ENCODE data around the gene TMEM234.

The TMEM234 gene

GRCh38 chr1:32187850-32188249 is 34.3 kb downstream of the TMEM234 start:
- CTCF ChIA-PET: no interaction called here
- no peak for DNase-seq
- peaks cover 68% of the 10 kb centered on the region for H3K36me3 Mint-ChIP-seq
- H3K4me3 Mint-ChIP-seq: no peak overlapping the region
- H3K4me1 Mint-ChIP-seq: peaks cover 39% of the 10 kb centered on the region
- H3K27me3 Mint-ChIP-seq: no peaks in the 10 kb centered on the region
- H3K27ac Mint-ChIP-seq: no peak overlapping the region
- no peaks in the 10 kb centered on the region for H3K9me3 Mint-ChIP-seq

DNA sequence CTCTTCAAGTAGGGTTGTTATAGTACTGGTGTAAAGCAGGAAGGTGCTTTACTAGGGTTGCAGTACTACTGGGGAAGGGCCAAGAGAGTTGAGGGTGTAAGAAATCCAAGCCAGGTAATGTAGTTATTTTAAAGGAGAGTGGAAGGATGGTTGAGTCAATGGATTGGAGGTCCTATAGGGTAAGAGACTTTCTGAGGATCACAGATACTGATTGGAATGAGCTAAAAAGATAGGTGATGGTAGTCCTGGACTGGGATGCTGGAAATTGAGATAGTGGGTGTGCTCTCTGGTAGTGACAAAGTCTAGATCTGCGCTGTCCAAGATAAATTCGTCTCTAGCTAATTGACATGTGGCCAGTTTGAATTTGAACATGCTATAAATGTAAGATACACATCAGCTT is 35.7 kb downstream of the TMEM234 start:
- peaks cover 48% of the 10 kb centered on the region for H3K4me1 Mint-ChIP-seq
- CTCF ChIA-PET: no interaction called here
- H3K27ac Mint-ChIP-seq: peak overlapping the region; percentile 82
- H3K27me3 Mint-ChIP-seq: no peaks in the 10 kb centered on the region
- no peak overlapping the region for H3K4me3 Mint-ChIP-seq
- DNase-seq: no peak
- H3K36me3 Mint-ChIP-seq: peaks cover 64% of the 10 kb centered on the region
- no peaks in the 10 kb centered on the region for H3K9me3 Mint-ChIP-seq

- peaks cover 64% of the 10 kb centered on the region for H3K36me3 Mint-ChIP-seq
- H3K4me1 Mint-ChIP-seq: peaks cover 50% of the 10 kb centered on the region
- no peaks in the 10 kb centered on the region for H3K9me3 Mint-ChIP-seq
- CTCF ChIA-PET: no interaction called here
- H3K4me3 Mint-ChIP-seq: no peak overlapping the region
- no peaks in the 10 kb centered on the region for H3K27me3 Mint-ChIP-seq
- peak overlapping the region; percentile 82 for H3K27ac Mint-ChIP-seq
- no peak for DNase-seq
Observed at GRCh38 chr1:32186077-32186476, 36.1 kb downstream of the TMEM234 start.

GRCh38 chr1:32184650-32185049 is 37.5 kb downstream of the TMEM234 start:
- peaks cover under 1% of the 10 kb centered on the region for H3K27me3 Mint-ChIP-seq
- CTCF ChIA-PET: interaction anchor here (0.7 to 1.2 kb wide), 2 partner anchors 12 to 31 kb away, joined by 3 to 5 read pairs; no protein-coding TSS in a partner anchor
- peak overlapping the region; percentile 25 for H3K27ac Mint-ChIP-seq
- no peak overlapping the region for H3K4me3 Mint-ChIP-seq
- DNase-seq: no peak
- peaks cover 61% of the 10 kb centered on the region for H3K4me1 Mint-ChIP-seq
- peaks cover 65% of the 10 kb centered on the region for H3K36me3 Mint-ChIP-seq
- H3K9me3 Mint-ChIP-seq: no peaks in the 10 kb centered on the region

DNA sequence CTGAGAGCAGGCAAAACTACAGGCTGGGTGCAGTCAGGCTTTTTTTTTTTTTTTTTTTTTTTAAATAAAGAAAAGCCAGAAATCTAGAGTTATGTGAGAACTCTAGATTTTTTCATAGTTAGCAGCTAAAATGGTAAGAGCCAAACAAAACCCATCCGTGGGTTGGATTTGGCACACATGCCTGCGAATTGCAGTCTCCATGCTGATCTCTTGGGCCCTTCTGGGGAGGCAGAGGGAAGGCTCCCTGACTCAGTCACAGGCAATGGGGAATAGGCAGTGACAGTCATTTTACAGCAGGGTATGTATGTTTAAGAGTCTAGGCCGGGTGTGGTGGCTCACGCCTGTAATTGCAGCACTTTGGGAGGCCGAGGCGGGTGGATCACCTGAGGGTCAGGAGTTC is 40.1 kb downstream of the TMEM234 start:
- CTCF ChIA-PET: interaction anchor here (1.5 kb wide), 1 partner anchor 191 kb away, joined by 3 read pairs; no protein-coding TSS in a partner anchor
- Mint-ChIP-seq H3K4me1 (peaks cover 64% of the 10 kb centered on the region), H3K27ac (no peak overlapping the region), H3K4me3 (peak overlapping the region; percentile 52), H3K9me3 (no peaks in the 10 kb centered on the region), H3K27me3 (peaks cover 4% of the 10 kb centered on the region), H3K36me3 (peaks cover 49% of the 10 kb centered on the region)
- DNase-seq: no peak

- Mint-ChIP-seq H3K9me3 (no peaks in the 10 kb centered on the region), H3K4me1 (peaks cover 62% of the 10 kb centered on the region), H3K36me3 (peaks cover 48% of the 10 kb centered on the region), H3K27ac (peak overlapping the region; percentile 88), H3K4me3 (peak overlapping the region; percentile 91), H3K27me3 (peaks cover 4% of the 10 kb centered on the region)
- CTCF ChIA-PET: interaction anchor here (1.5 kb wide), 1 partner anchor 191 kb away, joined by 3 read pairs; no protein-coding TSS in a partner anchor
- no peak for DNase-seq
Observed at GRCh38 chr1:32181563-32181962, 40.6 kb downstream of the TMEM234 start.

DNA sequence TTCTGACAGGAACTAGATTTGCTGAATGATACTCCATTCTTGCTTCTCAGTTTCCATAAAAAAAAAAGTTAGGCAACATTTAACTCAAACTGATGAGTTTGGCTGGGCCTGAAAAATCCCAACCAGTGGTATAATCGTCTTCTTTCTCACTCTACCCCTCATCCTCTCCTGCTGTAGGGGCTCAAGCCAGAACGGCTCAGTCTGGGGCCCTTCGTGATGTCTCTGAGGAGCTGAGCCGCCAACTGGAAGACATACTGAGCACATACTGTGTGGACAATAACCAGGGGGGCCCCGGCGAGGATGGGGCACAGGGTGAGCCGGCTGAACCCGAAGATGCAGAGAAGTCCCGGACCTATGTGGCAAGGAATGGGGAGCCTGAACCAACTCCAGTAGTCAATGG is 41.1 kb downstream of the TMEM234 start:
- Mint-ChIP-seq H3K4me3 (peak overlapping the region; percentile 91), H3K4me1 (peaks cover 57% of the 10 kb centered on the region), H3K9me3 (no peaks in the 10 kb centered on the region), H3K27ac (peak overlapping the region; percentile 88), H3K27me3 (peaks cover 4% of the 10 kb centered on the region), H3K36me3 (peaks cover 43% of the 10 kb centered on the region)
- CTCF ChIA-PET: interaction anchor here (1.1 to 1.5 kb wide), 3 partner anchors 18 to 192 kb away, joined by 3 to 7 read pairs (median 4); no protein-coding TSS in a partner anchor
- DNase-seq: no peak

DNA sequence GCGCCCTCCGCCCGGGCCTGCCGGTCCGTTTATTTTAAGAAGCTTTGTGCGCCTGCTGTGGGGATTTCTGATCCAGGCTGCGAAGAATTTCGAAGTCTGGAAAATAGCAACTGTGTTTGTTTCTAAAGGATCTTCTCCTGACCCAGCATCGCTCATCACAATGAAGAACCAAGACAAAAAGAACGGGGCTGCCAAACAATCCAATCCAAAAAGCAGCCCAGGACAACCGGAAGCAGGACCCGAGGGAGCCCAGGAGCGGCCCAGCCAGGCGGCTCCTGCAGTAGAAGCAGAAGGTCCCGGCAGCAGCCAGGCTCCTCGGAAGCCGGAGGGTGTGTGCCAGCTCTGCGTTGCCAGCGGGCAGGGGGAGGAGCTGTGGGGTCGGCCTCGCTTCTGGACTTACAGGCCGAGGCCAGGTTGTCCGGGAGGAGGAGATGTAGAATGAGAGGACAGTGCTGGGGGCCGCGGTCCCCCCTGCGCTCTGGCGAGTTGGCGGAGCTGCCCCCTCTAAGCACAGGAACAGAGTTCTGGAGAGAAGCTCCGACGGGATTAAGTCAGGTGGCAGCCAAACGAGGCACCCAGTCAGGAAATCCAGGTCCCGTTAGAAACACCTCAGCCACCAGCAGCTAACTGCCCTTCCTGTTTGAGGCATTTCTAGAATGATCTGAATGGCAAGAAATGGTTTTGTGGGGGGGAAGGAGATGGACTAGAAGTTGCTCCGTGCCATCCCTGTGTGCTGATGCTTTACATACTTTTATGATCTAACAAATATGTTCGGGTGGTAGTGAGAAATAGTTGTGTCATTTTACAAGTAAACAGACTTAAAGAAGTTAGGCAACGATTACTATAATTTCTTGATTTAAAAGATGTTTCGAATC is 41.7 kb downstream of the TMEM234 start:
- peak overlapping the region; percentile 88 for H3K27ac Mint-ChIP-seq
- peaks cover 53% of the 10 kb centered on the region for H3K4me1 Mint-ChIP-seq
- H3K9me3 Mint-ChIP-seq: no peaks in the 10 kb centered on the region
- peaks cover 4% of the 10 kb centered on the region for H3K27me3 Mint-ChIP-seq
- CTCF ChIA-PET: interaction anchor here (0.6 to 1.5 kb wide), 5 partner anchors 16 to 192 kb away, joined by 3 to 7 read pairs (median 3); no protein-coding TSS in a partner anchor
- H3K36me3 Mint-ChIP-seq: peaks cover 42% of the 10 kb centered on the region
- H3K4me3 Mint-ChIP-seq: peak overlapping the region; percentile 91
- peak; percentile 55 for DNase-seq

- Mint-ChIP-seq H3K9me3 (no peaks in the 10 kb centered on the region), H3K27me3 (peaks cover 4% of the 10 kb centered on the region), H3K4me3 (peak within 1 kb of the TSS; percentile 91), H3K36me3 (peaks cover 40% of the 10 kb centered on the region), H3K4me1 (peaks cover 47% of the 10 kb centered on the region), H3K27ac (peak within 1 kb of the TSS; percentile 94)
- peak; percentile 93 for DNase-seq
- CTCF ChIA-PET: interaction anchor here (0.6 to 1.2 kb wide), 3 partner anchors 20 to 36 kb away, joined by 3 to 7 read pairs (median 4); no protein-coding TSS in a partner anchor
Observed at GRCh38 chr1:32179443-32180185, 42.5 kb downstream of the TMEM234 start, which contains the start of gene TXLNA. Gene TXLNA, plus strand, starts transcription at chr1:32179675. Its CDS starts 671 bp downstream, at chr1:32180346.

GRCh38 chr1:32179193-32179442 is 43.0 kb downstream of the TMEM234 start:
- H3K4me3 Mint-ChIP-seq: peak overlapping the region; percentile 91
- CTCF ChIA-PET: no interaction called here
- no peak for DNase-seq
- peak overlapping the region; percentile 94 for H3K27ac Mint-ChIP-seq
- H3K36me3 Mint-ChIP-seq: peaks cover 40% of the 10 kb centered on the region
- peaks cover 42% of the 10 kb centered on the region for H3K4me1 Mint-ChIP-seq
- H3K9me3 Mint-ChIP-seq: no peaks in the 10 kb centered on the region
- peaks cover 4% of the 10 kb centered on the region for H3K27me3 Mint-ChIP-seq

GRCh38 chr1:32178380-32179192 is 43.6 kb downstream of the TMEM234 start:
- Mint-ChIP-seq H3K9me3 (no peaks in the 10 kb centered on the region), H3K27ac (peak overlapping the region; percentile 94), H3K4me3 (peak overlapping the region; percentile 91), H3K4me1 (peaks cover 37% of the 10 kb centered on the region), H3K27me3 (peaks cover 4% of the 10 kb centered on the region), H3K36me3 (peaks cover 38% of the 10 kb centered on the region)
- no peak for DNase-seq
- CTCF ChIA-PET: no interaction called here

GRCh38 chr1:32172621-32173245 is 49.4 kb downstream of the TMEM234 start:
- H3K27me3 Mint-ChIP-seq: no peaks in the 10 kb centered on the region

DNA sequence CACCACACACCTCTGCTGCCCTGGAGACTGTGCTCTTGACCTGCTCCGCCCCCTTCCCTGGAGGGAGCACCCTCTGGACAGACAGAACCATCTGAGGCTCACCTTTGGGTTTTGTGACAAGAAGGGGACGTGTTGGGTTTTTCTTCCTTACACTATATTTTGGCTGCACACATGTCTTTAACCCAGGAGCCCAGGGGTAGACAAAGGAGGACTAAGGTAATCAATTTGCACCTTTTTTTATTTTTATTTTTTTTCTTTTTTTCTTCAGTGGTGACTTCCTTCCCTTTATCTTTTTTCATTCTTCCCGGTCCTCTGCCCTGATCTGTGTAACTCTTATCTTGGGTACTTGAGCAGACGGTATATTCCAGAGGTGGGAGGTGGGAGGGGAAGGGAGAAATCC is 51.2 kb downstream of the TMEM234 start:
- Mint-ChIP-seq H3K27ac (no peak overlapping the region), H3K4me1 (peaks cover 16% of the 10 kb centered on the region), H3K36me3 (peaks cover 64% of the 10 kb centered on the region), H3K9me3 (no peaks in the 10 kb centered on the region), H3K27me3 (no peaks in the 10 kb centered on the region), H3K4me3 (no peak overlapping the region)
- CTCF ChIA-PET: no interaction called here
- DNase-seq: no peak

More at GRCh38 chr1:32172621-32173245, 49.4 kb downstream of the TMEM234 start:
- CTCF ChIA-PET: interaction anchor here (0.9 kb wide), 1 partner anchor 123 kb away, joined by 3 read pairs; no protein-coding TSS in a partner anchor
- Mint-ChIP-seq H3K36me3 (peaks cover 54% of the 10 kb centered on the region), H3K4me1 (peaks cover 16% of the 10 kb centered on the region), H3K27ac (no peak overlapping the region), H3K4me3 (no peak overlapping the region), H3K9me3 (no peaks in the 10 kb centered on the region)
- DNase-seq: peak; percentile 29
